Measurements from ENCODE around the gene EFCAB12.
"Not testable (repeated sequence)": the region's sequence is repeated elsewhere in the genome, so short reads cannot be mapped to it uniquely, and the experiment has no call there.

The EFCAB12 gene

GRCh38 chr3:129391583-129391982 lies 36.9 kb downstream of the EFCAB12 start:
- DNase-seq: not testable (repeated sequence)

- no peak for DNase-seq
Observed at GRCh38 chr3:129389572-129389937, 38.9 kb downstream of the EFCAB12 start.

- DNase-seq: not testable (repeated sequence)
Observed at GRCh38 chr3:129388791-129389571, 39.5 kb downstream of the EFCAB12 start.

- no peak for DNase-seq
Observed at GRCh38 chr3:129387487-129387886, 40.9 kb downstream of the EFCAB12 start.

- DNase-seq: no peak
Observed at GRCh38 chr3:129386984-129387383, 41.5 kb downstream of the EFCAB12 start.

GRCh38 chr3:129385507-129385906 lies 42.9 kb downstream of the EFCAB12 start:
- not testable (repeated sequence) for DNase-seq

- DNase-seq: no peak
Observed at GRCh38 chr3:129384594-129385323, 43.7 kb downstream of the EFCAB12 start.

- DNase-seq: not testable (repeated sequence)
Observed at GRCh38 chr3:129384103-129384502, 44.3 kb downstream of the EFCAB12 start.

GRCh38 chr3:129383292-129383860 lies 45.1 kb downstream of the EFCAB12 start:
- peak; percentile 45 for DNase-seq

- DNase-seq: no peak
Observed at GRCh38 chr3:129382366-129382765, 46.1 kb downstream of the EFCAB12 start.

GRCh38 chr3:129379582-129380358 lies 48.7 kb downstream of the EFCAB12 start:
- DNase-seq: no peak

GRCh38 chr3:129378949-129379348 lies 49.5 kb downstream of the EFCAB12 start:
- DNase-seq: no peak

GRCh38 chr3:129377615-129378014 lies 50.8 kb downstream of the EFCAB12 start:
- no peak for DNase-seq

GRCh38 chr3:129375099-129375498 lies 53.3 kb downstream of the EFCAB12 start:
- DNase-seq: no peak

GRCh38 chr3:129371041-129371826 lies 57.2 kb downstream of the EFCAB12 start:
- no peak for DNase-seq

GRCh38 chr3:129370248-129370964 lies 58.0 kb downstream of the EFCAB12 start:
- no peak for DNase-seq

- no peak for DNase-seq
Observed at GRCh38 chr3:129369711-129370110, 58.7 kb downstream of the EFCAB12 start.

- no peak for DNase-seq
Observed at GRCh38 chr3:129367821-129368220, 60.6 kb downstream of the EFCAB12 start.

GRCh38 chr3:129366312-129366831 lies 62.1 kb downstream of the EFCAB12 start:
- DNase-seq: no peak

- no peak for DNase-seq
Observed at GRCh38 chr3:129365296-129366136, 62.9 kb downstream of the EFCAB12 start.
